Measurements from ENCODE around the gene MAP1B.
"Not testable (repeated sequence)": the region's sequence is repeated elsewhere in the genome, so short reads cannot be mapped to it uniquely, and the experiment has no call there.

Gene MAP1B

GRCh38 chr5:72076621-72077300 lies 30.5 kb upstream of the MAP1B start:
- Histone ChIP-seq H3K4me1 (peaks cover 43% of the 10 kb centered on the region), H3K4me3 (ENCODE audit: low read depth, low read length) (no peak overlapping the region), H3K9me3 (no peaks in the 10 kb centered on the region), H3K36me3 (no peaks in the 10 kb centered on the region), H3K27me3 (no peaks in the 10 kb centered on the region)
- no peak for DNase-seq
- no peak for TF ChIP-seq CTCF (IDR thresholded peaks at IDR 0.05; ENCODE audit: low read depth, low read length)

GRCh38 chr5:72077390-72077789 lies 29.9 kb upstream of the MAP1B start:
- TF ChIP-seq CTCF (IDR thresholded peaks at IDR 0.05; ENCODE audit: low read depth, low read length) = no peak

GRCh38 chr5:72079288-72079687 lies 28.0 kb upstream of the MAP1B start:
- Histone ChIP-seq H3K4me3 (ENCODE audit: low read depth, low read length) (peak overlapping the region; percentile 12; the same call in 1 of the 2 replicates), H3K27me3 (no peaks in the 10 kb centered on the region), H3K4me1 (peaks cover 36% of the 10 kb centered on the region), H3K36me3 (no peaks in the 10 kb centered on the region), H3K9me3 (no peaks in the 10 kb centered on the region)
- TF ChIP-seq CTCF (IDR thresholded peaks at IDR 0.05; ENCODE audit: low read depth, low read length) = peak; percentile 37
- peak; percentile 67 for DNase-seq

More at GRCh38 chr5:72077390-72077789, 29.9 kb upstream of the MAP1B start:
- Histone ChIP-seq H3K36me3 (no peaks in the 10 kb centered on the region), H3K4me1 (peaks cover 37% of the 10 kb centered on the region), H3K9me3 (no peaks in the 10 kb centered on the region), H3K4me3 (ENCODE audit: low read depth, low read length) (no peak overlapping the region), H3K27me3 (no peaks in the 10 kb centered on the region)
- DNase-seq = no peak

- Histone ChIP-seq H3K27me3 (no peaks in the 10 kb centered on the region), H3K9me3 (no peaks in the 10 kb centered on the region), H3K4me1 (peaks cover 28% of the 10 kb centered on the region), H3K36me3 (no peaks in the 10 kb centered on the region), H3K4me3 (ENCODE audit: low read depth, low read length) (no peak overlapping the region)
- DNase-seq = no peak
- peak; percentile 17; the same call in 1 of the 2 replicates for TF ChIP-seq CTCF (IDR thresholded peaks at IDR 0.05; ENCODE audit: low read depth, low read length)
Observed at GRCh38 chr5:72082048-72082447, 25.2 kb upstream of the MAP1B start.

GRCh38 chr5:72084876-72085275 lies 22.4 kb upstream of the MAP1B start:
- Histone ChIP-seq H3K4me3 (ENCODE audit: low read depth, low read length) (no peak overlapping the region), H3K9me3 (no peaks in the 10 kb centered on the region), H3K4me1 (peaks cover 12% of the 10 kb centered on the region), H3K36me3 (no peaks in the 10 kb centered on the region), H3K27me3 (no peaks in the 10 kb centered on the region)
- no peak for TF ChIP-seq CTCF (IDR thresholded peaks at IDR 0.05; ENCODE audit: low read depth, low read length)
- DNase-seq = no peak

- Histone ChIP-seq H3K4me3 (ENCODE audit: low read depth, low read length) (no peak overlapping the region), H3K36me3 (no peaks in the 10 kb centered on the region), H3K27me3 (no peaks in the 10 kb centered on the region), H3K9me3 (no peaks in the 10 kb centered on the region), H3K4me1 (peaks cover 12% of the 10 kb centered on the region)
- no peak for DNase-seq
- TF ChIP-seq CTCF (IDR thresholded peaks at IDR 0.05; ENCODE audit: low read depth, low read length) = no peak
Observed at GRCh38 chr5:72085319-72085718, 22.0 kb upstream of the MAP1B start.

GRCh38 chr5:72089713-72090112 lies 17.6 kb upstream of the MAP1B start:
- H3K27me3 ChIP-seq, DNase-seq, H3K9me3 ChIP-seq: not testable (repeated sequence)

More at GRCh38 chr5:72089713-72090112, 17.6 kb upstream of the MAP1B start:
- not testable (repeated sequence) for H3K4me1 ChIP-seq; H3K36me3 ChIP-seq; H3K4me3 ChIP-seq (ENCODE audit: low read depth, low read length)
